H1 (cell line): ENCODE measurements around the gene LHFPL2.

Source experiments
- ASH2L ChIP-seq: fragments of 200-600, 300-600 bp; sonication (generic); IDR thresholded peaks from one replicate; pipeline ENCODE4 v1.7.1; 2017; ENCODE audit warnings: low read length
- CHD2 ChIP-seq: IDR thresholded peaks from 2 replicates; pipeline ENCODE4 v1.6.1; 2012; ENCODE audit warnings: low read length, improper control_type of control experiment
- CTCF ChIP-seq, 3 experiments: IDR thresholded peaks; 1 replicate in 2 of 3; 2 replicates in 1 of 3; pipeline versions ENCODE4 v1.5.1 to v1.6.1; 2011; ENCODE audit warnings: low read length in 3 of 3, mild to moderate bottlenecking in 3 of 3, inconsistent platforms in 2 of 3, low read depth in 1 of 3, moderate library complexity in 1 of 3; ENCODE audit not compliant: insufficient read depth in 1 of 3; ENCODE audit errors: control extremely low read depth in 1 of 3
- EGR1 ChIP-seq: IDR thresholded peaks from 2 replicates; pipeline ENCODE4 v1.6.1; 2011; ENCODE audit warnings: low read depth, low read length, borderline replicate concordance
- EP300 ChIP-seq, 2 experiments: IDR thresholded peaks; 1 replicate in 1 of 2; 2 replicates in 1 of 2; pipeline ENCODE4 v1.6.1; 2011 to 2012; ENCODE audit warnings: low read depth in 2 of 2, low read length in 2 of 2, mild to moderate bottlenecking in 2 of 2, borderline replicate concordance in 1 of 2, inconsistent platforms in 1 of 2, moderate library complexity in 1 of 2
- EZH2 ChIP-seq: fragments of 200-600 bp; sonication (generic); IDR thresholded peaks from 2 replicates; pipeline ENCODE4 v1.7.1; 2012; ENCODE audit warnings: low read depth, mild to moderate bottlenecking, moderate library complexity, low read length, inconsistent platforms; ENCODE audit not compliant: severe bottlenecking
- FOSL1 ChIP-seq: IDR thresholded peaks from 2 replicates; pipeline ENCODE4 v1.6.1; 2011; ENCODE audit warnings: mild to moderate bottlenecking, low read depth, low read length, moderate library complexity; ENCODE audit not compliant: insufficient read depth
- GABPA ChIP-seq: IDR thresholded peaks from 2 replicates; pipeline ENCODE4 v1.6.1; 2011; ENCODE audit warnings: mild to moderate bottlenecking, low read length, moderate library complexity, borderline replicate concordance; ENCODE audit not compliant: insufficient read depth
- JUND ChIP-seq: IDR thresholded peaks from 2 replicates; pipeline ENCODE4 v1.6.1; 2011; ENCODE audit warnings: mild to moderate bottlenecking, improper control_type of control experiment, low read length
- POLR2A ChIP-seq, 2 experiments: IDR thresholded peaks; 1 replicate in 1 of 2; 2 replicates in 1 of 2; pipeline ENCODE4 v1.6.1; 2011; ENCODE audit warnings: low read depth in 2 of 2, low read length in 2 of 2, mild to moderate bottlenecking in 2 of 2; ENCODE audit errors: control extremely low read depth in 1 of 2
- POLR2AphosphoS5 ChIP-seq: IDR thresholded peaks from 2 replicates; pipeline ENCODE4 v1.6.1; 2011; ENCODE audit warnings: low read depth, low read length
- RAD21 ChIP-seq, 2 experiments: IDR thresholded peaks in 1 of 2; conservative IDR thresholded peaks in 1 of 2; 2 replicates each; pipeline ENCODE4 v1.6.1; 2011; ENCODE audit warnings: low read depth in 2 of 2, low read length in 2 of 2, improper control_type of control experiment in 1 of 2, inconsistent platforms in 1 of 2, mild to moderate bottlenecking in 1 of 2, moderate library complexity in 1 of 2
- SIN3A ChIP-seq, 2 experiments: IDR thresholded peaks in 1 of 2; conservative IDR thresholded peaks in 1 of 2; 2 replicates each; pipeline ENCODE4 v1.6.1; 2011 to 2012; ENCODE audit warnings: low read length in 2 of 2, improper control_type of control experiment in 1 of 2, low read depth in 1 of 2, mild to moderate bottlenecking in 1 of 2
- TAF1 ChIP-seq: IDR thresholded peaks from 2 replicates; pipeline ENCODE4 v1.6.1; 2011; ENCODE audit warnings: mild to moderate bottlenecking, low read depth, low read length

- TF ChIP-seq RAD21 (IDR thresholded peaks at IDR 0.05 in 1 of 2, conservative IDR thresholded peaks at IDR 0.05 in 1 of 2; ENCODE audit: low read depth in 2 of 2, low read length in 2 of 2): no peak
- TF ChIP-seq EGR1: no peak
- no peak for TF ChIP-seq CTCF (IDR thresholded peaks at IDR 0.05; ENCODE audit: control extremely low read depth in 1 of 3, insufficient read depth in 1 of 3, low read depth in 1 of 3, low read length in 3 of 3)
- TF ChIP-seq JUND: no peak
- TF ChIP-seq SIN3A (conservative IDR thresholded peaks at IDR 0.05 in 1 of 2, IDR thresholded peaks at IDR 0.05 in 1 of 2; ENCODE audit: low read depth in 1 of 2, low read length in 2 of 2): no peak
- TF ChIP-seq TAF1: no peak
- no peak for TF ChIP-seq EP300 (IDR thresholded peaks at IDR 0.05; ENCODE audit: borderline replicate concordance in 1 of 2, low read depth in 2 of 2, low read length in 2 of 2)
- TF ChIP-seq EZH2: no peak
- no peak for TF ChIP-seq POLR2A (IDR thresholded peaks at IDR 0.05; ENCODE audit: control extremely low read depth in 1 of 2, low read depth in 2 of 2, low read length in 2 of 2)
- TF ChIP-seq CHD2: no peak
- TF ChIP-seq ASH2L: no peak
- no peak for TF ChIP-seq POLR2AphosphoS5
- no peak for TF ChIP-seq GABPA
- no peak for TF ChIP-seq FOSL1
These were observed 88.3 kb downstream of the LHFPL2 start for GRCh38 chr5:78560000-78560855.
